ENCODE measurements around the gene CHCHD6. TPM values are rescaled to one million over a fixed set of nuclear protein-coding genes. Genes with fewer than 3 reads are reported as not detected.

Gene CHCHD6
- total and polyA plus RNA-seq, 2 donors (not counting 3 experiments of a cell fraction or from before 2014, with no cell fraction given): 8.4 to 10.1 TPM

- dilution Hi-C loops (cut with MboI; ENCODE audit: extremely low pct_ligation_motif_present, low sequenced_read_pairs): no loop called here
- H3K9ac ChIP-seq (replicated peaks; ENCODE audit: extremely low read depth, insufficient read depth, low read length): no peak overlapping the region
- H3K79me2 ChIP-seq (ENCODE audit: control insufficient read depth, insufficient read depth, low read length): no peaks in the 10 kb centered on the region
- intact Hi-C loops (cut with micrococcal nuclease): no loop called here
- no peak overlapping the region for H3K27ac ChIP-seq (ENCODE audit: insufficient read depth, low read depth, low read length)
- H3K9me1 ChIP-seq (replicated peaks; ENCODE audit: control insufficient read depth, extremely low read depth, insufficient read depth, low read length): no peaks in the 10 kb centered on the region
- CTCF ChIA-PET: interaction anchor here (1.1 to 2.8 kb wide), 3 partner anchors 10 to 26 kb away, joined by 3 to 12 read pairs (median 4); no protein-coding TSS in a partner anchor
- no peaks in the 10 kb centered on the region for H3K36me3 ChIP-seq (ENCODE audit: control insufficient read depth in 2 of 2, extremely low read depth in 1 of 2, insufficient read depth in 2 of 2, low read length in 2 of 2)
- H3K9me3 ChIP-seq (replicated peaks; ENCODE audit: control insufficient read depth, insufficient read depth, low read length): no peaks in the 10 kb centered on the region
- DNase-seq (ENCODE audit: low read depth, low spot score) (no peak), FAIRE-seq (no peak)
- peaks cover 4% of the 10 kb centered on the region for H3K4me1 ChIP-seq (ENCODE audit: control insufficient read depth, extremely low read depth, insufficient read depth, low read length)
- no peak overlapping the region for H2AFZ ChIP-seq (ENCODE audit: low read depth, low read length)
- BruUV-seq (replicated peaks): no TSS peak
- TF ChIP-seq POLR2AphosphoS5 (IDR thresholded peaks at IDR 0.05; ENCODE audit: insufficient read depth, low read depth, low read length) (no peak), GATA2 (IDR thresholded peaks at IDR 0.05; ENCODE audit: insufficient read depth, insufficient read length, low read depth, low read length) (no peak), FOS (IDR thresholded peaks at IDR 0.05; ENCODE audit: borderline replicate concordance, insufficient read depth, low read length) (no peak)
- H4K20me1 ChIP-seq (replicated peaks; ENCODE audit: control insufficient read depth, extremely low read depth, insufficient read depth, low read length): no peaks in the 10 kb centered on the region
- H3K27me3 ChIP-seq (ENCODE audit: control insufficient read depth in 2 of 2, insufficient read depth in 2 of 2, low read length in 2 of 2): peaks cover 2 to 7% of the 10 kb centered on the region in 2 experiments
- no peak overlapping the region for H3K4me3 ChIP-seq (replicated peaks in 1 of 3; ENCODE audit: insufficient read depth in 1 of 3, low read depth in 1 of 3, low read length in 3 of 3)
- no peak overlapping the region for H3K4me2 ChIP-seq (ENCODE audit: insufficient read depth, low read length)
- POLR2A ChIA-PET: no interaction called here
Observed at GRCh38 chr3:126937533-126937932, 233.5 kb downstream of the CHCHD6 start.

DNA sequence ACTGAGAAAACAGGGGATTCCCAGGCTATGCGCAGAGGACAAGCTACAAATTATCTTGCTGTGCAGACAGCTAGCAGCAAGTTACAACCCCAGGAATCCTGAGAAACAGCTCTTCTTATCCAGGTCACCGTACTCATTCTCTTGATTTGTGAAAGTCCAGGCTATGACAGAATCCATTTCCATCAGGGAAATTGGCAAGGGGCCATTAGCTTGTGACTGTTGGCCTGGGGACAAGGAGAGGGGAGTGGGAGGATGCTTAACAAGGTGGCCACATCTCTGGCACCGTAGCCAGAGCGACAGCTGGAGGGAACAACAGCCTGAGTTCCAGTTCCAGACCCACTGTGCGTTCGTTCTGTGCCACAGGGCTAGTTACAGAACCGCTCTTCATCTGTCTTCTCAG is 233.9 kb downstream of the CHCHD6 start:
- ChIA-PET POLR2A (no interaction called here), CTCF (interaction anchor here (1.1 to 2.8 kb wide), 3 partner anchors 9 to 22 kb away, joined by 3 to 12 read pairs (median 4); no protein-coding TSS in a partner anchor)
- no peak overlapping the region for H3K4me3 ChIP-seq (replicated peaks in 1 of 3; ENCODE audit: insufficient read depth in 1 of 3, low read depth in 1 of 3, low read length in 3 of 3)
- no peaks in the 10 kb centered on the region for H3K36me3 ChIP-seq (ENCODE audit: control insufficient read depth in 2 of 2, extremely low read depth in 1 of 2, insufficient read depth in 2 of 2, low read length in 2 of 2)
- H3K27ac ChIP-seq (ENCODE audit: insufficient read depth, low read depth, low read length): no peak overlapping the region
- no peak overlapping the region for H3K9ac ChIP-seq (replicated peaks; ENCODE audit: extremely low read depth, insufficient read depth, low read length)
- dilution Hi-C loops (cut with MboI; ENCODE audit: extremely low pct_ligation_motif_present, low sequenced_read_pairs): no loop called here
- no peaks in the 10 kb centered on the region for H3K79me2 ChIP-seq (ENCODE audit: control insufficient read depth, insufficient read depth, low read length)
- peaks cover 2 to 7% of the 10 kb centered on the region in 2 experiments for H3K27me3 ChIP-seq (ENCODE audit: control insufficient read depth in 2 of 2, insufficient read depth in 2 of 2, low read length in 2 of 2)
- H2AFZ ChIP-seq (ENCODE audit: low read depth, low read length): no peak overlapping the region
- no peak overlapping the region for H3K4me2 ChIP-seq (ENCODE audit: insufficient read depth, low read length)
- intact Hi-C loops (cut with micrococcal nuclease): no loop called here
- H4K20me1 ChIP-seq (replicated peaks; ENCODE audit: control insufficient read depth, extremely low read depth, insufficient read depth, low read length): no peaks in the 10 kb centered on the region
- TF ChIP-seq FOS (IDR thresholded peaks at IDR 0.05; ENCODE audit: borderline replicate concordance, insufficient read depth, low read length): no peak
- no peak for TF ChIP-seq CTCF (IDR thresholded peaks at IDR 0.05; ENCODE audit: extremely low read depth in 1 of 2, insufficient read depth in 1 of 2, low read depth in 1 of 2, low read length in 2 of 2)
- TF ChIP-seq JUN (IDR thresholded peaks at IDR 0.05; ENCODE audit: borderline replicate concordance, insufficient read depth, insufficient read length, low read depth): no peak
- no peak for TF ChIP-seq POLR2AphosphoS5 (IDR thresholded peaks at IDR 0.05; ENCODE audit: insufficient read depth, low read depth, low read length)
- no peak for TF ChIP-seq GATA2 (IDR thresholded peaks at IDR 0.05; ENCODE audit: insufficient read depth, insufficient read length, low read depth, low read length)
- no peak for TF ChIP-seq EZH2 (IDR thresholded peaks at IDR 0.05; ENCODE audit: borderline replicate concordance, low read depth, low read length, severe bottlenecking)
- TF ChIP-seq MYC (IDR thresholded peaks at IDR 0.05; ENCODE audit: low read depth, low read length): no peak
- TF ChIP-seq MAX (IDR thresholded peaks at IDR 0.05; ENCODE audit: insufficient read depth, insufficient read length): no peak
- no peak for TF ChIP-seq POLR2A (IDR thresholded peaks at IDR 0.05; ENCODE audit: low read depth, low read length)
- DNase-seq (ENCODE audit: low read depth, low spot score): no peak
- H3K9me1 ChIP-seq (replicated peaks; ENCODE audit: control insufficient read depth, extremely low read depth, insufficient read depth, low read length): no peaks in the 10 kb centered on the region
- no peaks in the 10 kb centered on the region for H3K9me3 ChIP-seq (replicated peaks; ENCODE audit: control insufficient read depth, insufficient read depth, low read length)
- BruUV-seq (replicated peaks): no TSS peak
- H3K4me1 ChIP-seq (ENCODE audit: control insufficient read depth, extremely low read depth, insufficient read depth, low read length): peaks cover 2% of the 10 kb centered on the region
- FAIRE-seq: no peak

Data from endothelial cell of umbilical vein (primary cell).